Inflammatory macrophage treated with lipopolysaccharide for 1 hour (primary cell): Measurements from ENCODE around the gene ZNF33B.
"Not testable (repeated sequence)": the region's sequence is repeated elsewhere in the genome, so short reads cannot be mapped to it uniquely, and the experiment has no call there.

ENCODE experiments used
- DNase-seq, 2 donors: peaks; one replicate each; pipeline ENCODE4 v3.0.0-alpha.2; 2020 to 2022

ZNF33B gene

DNA sequence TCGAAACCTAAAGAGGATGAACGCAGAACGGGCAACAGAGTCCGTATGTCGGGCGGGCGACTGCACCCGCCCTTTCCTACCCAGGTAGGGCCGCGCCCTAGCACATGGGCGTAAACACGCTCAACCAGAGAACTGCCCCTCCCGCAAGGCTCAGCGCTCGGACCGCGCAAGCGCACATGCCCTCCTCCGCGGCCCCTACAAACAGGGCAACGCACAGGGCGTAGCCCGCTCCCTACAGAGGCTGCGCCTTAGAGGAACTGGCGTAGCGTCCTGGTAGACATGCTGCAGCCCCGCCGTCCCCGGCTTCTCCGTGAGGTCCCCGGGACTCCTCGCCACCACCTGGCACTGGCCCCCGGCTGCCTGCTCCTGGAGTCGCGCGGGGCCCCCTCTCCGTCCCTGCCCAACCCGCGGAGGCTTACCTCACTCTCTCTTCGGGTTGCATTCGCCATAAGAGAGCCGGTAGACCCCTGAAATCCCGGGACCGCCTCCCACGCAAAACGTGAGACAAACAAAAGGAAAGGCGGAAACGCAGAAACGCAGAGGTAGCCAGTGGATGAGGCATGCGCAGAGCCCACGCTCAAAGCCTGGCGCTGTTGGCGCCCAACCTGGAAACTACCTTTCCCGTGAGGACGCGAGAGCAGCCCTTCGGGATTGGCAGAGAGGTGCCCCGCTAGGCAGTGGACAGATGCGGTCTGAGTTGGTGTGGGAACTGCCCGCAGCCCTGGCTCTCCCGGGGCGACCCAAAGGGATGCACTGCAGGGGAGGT lies at the start of gene ZNF33B:
TSS of gene ZNF33B (minus strand) at position 516 of the 766 bp plus-strand sequence. CDS start 1,642 bp downstream, outside the sequence.
- peak; percentile 87 to 91 for DNase-seq

DNA sequence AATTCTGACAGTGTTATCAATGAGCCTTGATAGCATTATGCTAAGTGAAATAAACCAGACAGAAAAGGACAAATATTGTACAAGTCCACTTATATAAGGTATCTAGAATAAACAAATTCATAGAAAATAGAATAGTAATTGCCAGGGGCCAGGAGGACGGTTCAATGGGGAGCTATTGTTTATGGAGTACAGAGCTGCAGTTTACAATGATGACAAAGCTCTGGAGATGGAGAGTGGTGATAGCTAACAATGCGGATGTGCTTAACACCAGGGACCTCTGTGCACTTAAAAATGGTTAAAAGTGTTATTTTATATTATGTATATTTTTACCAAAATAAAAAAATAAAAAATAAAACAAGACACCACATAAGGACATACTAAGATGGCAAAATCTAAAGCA lies 46.1 kb upstream of the ZNF33B start:
- DNase-seq, result no peak

GRCh38 chr10:42680267-42680666 lies 41.9 kb upstream of the ZNF33B start:
- no peak for DNase-seq

GRCh38 chr10:42665181-42665979 lies 27.0 kb upstream of the ZNF33B start:
- not testable (repeated sequence) for DNase-seq

DNA sequence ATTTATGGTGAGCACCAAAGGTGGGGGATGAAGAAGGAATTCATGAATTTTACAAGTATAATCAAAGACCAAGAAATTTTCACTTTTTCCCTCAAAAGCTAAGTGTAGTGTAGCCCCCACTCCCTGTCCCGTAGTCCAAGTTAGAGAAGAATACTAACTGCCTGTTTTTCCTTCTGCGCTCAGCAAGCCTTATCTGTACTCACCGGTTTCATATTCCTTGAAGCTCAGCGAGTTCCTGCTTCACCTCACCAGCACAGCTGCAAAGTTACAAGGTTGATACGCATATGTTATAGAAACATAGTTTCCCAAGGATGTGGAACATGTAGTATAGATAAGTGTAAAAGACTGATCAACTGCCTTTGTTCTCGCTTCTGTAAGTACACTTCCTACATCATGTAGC lies 16.0 kb upstream of the ZNF33B start:
- DNase-seq, result no peak

DNA sequence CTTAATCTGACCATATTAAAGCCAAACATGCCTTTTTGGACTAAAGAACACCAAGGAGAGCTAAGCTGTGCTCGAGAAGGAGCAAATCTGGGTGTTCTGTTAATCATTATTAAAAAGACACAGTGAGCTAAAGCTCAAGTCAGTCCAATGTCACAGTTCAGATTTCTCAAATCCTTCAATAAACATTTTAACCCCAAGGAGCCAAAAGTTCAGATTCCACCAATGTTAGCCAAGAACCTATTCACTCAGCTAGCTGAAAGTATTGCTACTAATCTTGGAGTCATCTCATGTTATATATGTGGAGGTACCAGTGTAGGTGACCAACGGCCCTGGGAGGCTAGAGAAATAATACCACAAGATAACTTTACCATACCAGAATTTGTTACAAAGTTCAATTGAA lies 14.5 kb upstream of the ZNF33B start:
- no peak for DNase-seq

DNA sequence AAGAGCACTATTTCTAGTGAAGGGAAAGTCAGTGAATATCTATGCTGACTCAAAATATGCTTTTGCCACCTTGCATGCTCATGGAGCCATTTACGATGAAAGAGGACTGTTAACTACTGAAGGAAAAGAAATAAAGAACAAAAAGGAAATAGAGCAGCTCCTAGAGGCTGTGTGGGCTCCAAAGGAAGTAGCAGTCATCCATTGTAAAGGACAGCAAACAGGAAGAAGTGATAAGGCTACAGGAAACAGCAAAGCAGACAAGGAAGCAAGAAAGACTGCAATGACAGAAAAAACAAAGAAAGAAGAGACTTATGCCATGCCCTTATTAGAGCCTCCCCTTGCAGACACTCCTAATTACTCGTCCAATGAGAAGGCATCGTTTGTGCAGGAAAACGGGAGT lies 12.0 kb upstream of the ZNF33B start:
- no peak for DNase-seq

GRCh38 chr10:42648512-42648911 lies 10.1 kb upstream of the ZNF33B start:
- no peak for DNase-seq

- DNase-seq, result no peak
Observed at GRCh38 chr10:42646687-42647640, 8.6 kb upstream of the ZNF33B start.

DNA sequence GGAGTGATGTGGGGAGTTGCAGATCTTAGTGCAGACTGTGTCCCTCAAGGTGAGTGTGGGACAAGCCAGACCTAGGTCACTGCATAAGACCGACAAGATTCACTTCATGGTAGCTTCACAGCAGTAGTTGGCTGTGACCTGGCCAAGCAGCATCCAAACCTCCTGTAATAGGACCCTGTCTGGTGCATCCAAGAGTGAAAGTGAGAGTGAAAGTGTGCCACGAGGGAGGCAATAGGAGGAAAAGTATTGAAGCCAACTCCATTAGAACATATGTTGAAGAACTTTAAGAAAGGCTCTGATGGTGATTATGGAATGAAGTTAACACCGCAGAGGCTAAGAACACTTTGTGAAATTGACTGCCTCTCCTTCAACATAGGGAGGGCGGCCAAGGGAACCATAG lies 7.8 kb upstream of the ZNF33B start:
- no peak for DNase-seq

- no peak for DNase-seq
Observed at GRCh38 chr10:42645516-42645915, 7.1 kb upstream of the ZNF33B start.

DNA sequence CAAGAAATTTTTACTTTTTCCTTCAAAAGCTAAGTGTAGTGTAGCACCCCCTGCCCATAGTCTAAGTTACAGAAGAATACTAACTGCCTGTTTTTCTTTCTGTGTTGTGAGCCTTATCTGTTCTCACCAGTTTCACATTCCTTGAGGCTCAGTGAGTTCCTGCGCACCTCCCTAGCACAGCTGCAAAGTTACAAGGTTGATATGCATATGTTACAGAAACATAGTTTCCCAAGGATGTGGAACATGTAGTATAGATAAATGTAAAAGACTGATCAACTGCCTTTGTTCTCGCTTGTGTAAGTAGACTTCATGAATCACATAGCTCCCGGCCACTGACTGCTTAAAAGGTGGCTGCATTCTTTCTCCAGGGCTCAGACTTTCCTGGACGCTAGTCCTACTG lies 6.7 kb upstream of the ZNF33B start:
- DNase-seq, result no peak

DNA sequence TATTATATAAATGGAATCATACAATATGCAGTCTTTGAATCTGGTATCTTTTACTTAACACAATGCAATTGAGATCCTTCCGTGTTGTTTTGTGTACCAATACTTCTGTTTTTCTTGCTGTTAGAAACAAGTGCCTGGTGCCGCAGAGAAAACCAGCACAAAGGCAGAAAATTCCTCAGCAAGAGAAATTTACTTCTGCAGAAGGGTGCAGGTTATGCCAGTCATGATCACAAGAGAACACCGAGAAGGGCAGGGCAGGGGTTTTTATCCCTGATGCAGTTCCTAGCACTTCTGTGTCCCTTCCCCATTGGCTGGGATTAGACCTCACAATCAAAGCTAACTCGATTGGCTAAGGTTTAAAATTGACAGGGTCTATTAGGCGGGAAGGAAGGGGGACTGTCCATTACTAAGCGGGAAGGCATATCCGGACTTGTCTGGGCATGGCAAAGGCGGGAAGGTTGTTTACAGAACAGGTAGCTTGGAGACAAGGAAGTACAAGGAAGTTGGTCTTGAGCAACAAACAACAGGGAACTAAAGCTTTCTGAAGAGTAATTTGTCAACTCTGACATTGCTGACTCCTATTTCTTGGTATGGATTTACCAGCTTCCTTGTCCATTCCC lies 2.4 kb upstream of the ZNF33B start:
- peak in 1 of 2 donors; percentile 4 for DNase-seq

- peak in 1 of 2 donors; percentile 0 for DNase-seq
Observed at GRCh38 chr10:42638821-42639270, 476 bp upstream of the ZNF33B start.

DNA sequence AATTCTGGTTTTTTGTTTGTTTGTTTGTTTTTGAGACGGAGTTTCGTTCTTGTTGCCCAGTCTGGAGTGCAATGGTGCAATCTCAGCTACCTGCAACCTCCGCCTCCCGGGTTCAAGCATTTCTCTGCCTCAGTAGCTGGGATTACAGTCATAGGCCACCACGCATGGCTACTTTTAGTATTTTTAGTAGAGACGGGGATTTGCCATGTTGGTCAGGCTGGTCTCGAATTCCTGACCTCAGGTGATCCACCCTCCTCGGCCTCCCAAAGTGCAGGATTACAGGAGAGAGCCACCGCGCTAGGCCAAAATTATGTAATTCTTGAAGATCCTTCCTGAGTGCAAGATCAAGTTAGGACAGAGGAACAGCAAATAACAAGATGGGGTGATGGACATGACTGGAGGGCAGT lies 719 bp downstream of the ZNF33B start:
- no peak for DNase-seq

DNA sequence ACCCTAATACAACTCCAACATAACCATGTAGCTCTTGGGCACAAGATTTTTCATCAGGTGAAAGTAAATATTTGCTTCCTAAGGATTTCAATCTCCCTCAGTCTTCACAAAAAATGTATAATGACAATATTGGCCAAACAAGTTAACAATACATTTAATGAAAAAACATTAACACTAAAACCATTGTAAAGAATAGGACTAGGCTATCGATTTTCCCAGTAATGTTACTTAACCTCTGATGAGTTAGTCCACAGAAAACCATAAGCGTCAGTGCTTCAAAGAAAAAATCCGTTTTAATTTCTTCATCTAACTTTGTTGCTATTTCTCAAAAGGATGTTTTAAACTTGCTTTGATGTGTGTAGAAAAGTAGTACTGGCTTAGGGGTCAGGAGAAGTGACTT lies 1.2 kb downstream of the ZNF33B start:
- DNase-seq, result no peak

DNA sequence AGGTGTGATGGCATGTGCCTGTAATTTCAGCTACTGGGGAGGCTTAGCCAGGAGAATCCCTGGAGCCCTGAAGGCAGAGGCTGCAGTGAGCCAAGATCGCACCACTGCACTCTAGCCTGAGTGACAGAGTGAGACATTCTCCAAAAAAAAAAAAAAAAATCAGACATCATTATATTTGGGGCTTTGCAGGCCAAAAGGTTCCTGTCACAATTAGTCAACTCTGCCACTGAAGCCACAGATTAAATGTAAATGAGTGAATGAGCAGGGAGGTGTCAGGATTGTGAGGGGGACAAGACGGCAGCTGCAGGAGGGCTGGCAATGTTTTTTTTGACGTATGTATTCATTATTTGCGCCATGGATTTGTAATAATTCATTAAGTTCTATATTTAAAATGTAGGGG lies 3.3 kb downstream of the ZNF33B start:
- DNase-seq, result no peak

DNA sequence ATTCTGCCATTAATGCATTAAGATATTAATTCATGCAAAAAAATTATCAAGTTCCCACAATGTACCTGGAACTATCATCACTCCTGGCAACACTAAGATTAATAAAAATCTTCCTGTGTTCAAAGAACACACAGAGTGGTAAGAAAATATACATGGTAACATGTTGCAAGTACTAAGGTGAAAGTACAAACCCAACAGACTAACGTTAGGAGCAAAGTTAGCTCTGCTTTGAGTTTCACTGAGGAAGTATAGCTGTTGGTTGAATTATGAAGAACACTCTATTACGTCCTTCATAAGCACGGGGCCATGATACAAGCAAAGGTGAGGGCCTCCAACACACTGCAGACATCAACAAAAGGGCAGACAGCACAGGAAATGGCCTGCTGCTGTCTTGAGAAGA lies 5.8 kb downstream of the ZNF33B start:
- DNase-seq, result no peak

- DNase-seq, result no peak
Observed at GRCh38 chr10:42630537-42631134, 7.7 kb downstream of the ZNF33B start.

DNA sequence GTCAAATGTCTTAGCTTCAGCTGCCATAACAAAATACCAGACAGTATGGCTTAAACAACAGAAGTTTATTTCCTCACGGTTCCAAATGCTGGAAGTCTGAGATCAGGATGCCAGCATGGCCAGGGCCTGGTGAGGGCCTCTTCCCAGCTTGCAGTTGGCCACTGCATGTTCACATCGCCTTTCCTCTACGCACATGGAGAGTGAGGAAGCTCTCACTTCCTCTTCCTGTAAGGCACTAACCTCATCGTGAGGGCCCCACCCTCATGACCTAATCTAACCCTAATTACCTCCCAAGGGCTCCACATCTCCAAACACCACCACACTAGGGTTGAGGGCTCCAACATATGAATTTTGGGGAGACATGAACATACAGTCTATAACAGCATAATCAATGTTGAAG lies 14.4 kb downstream of the ZNF33B start:
- DNase-seq, result no peak

- DNase-seq, result no peak
Observed at GRCh38 chr10:42618424-42618823, 19.9 kb downstream of the ZNF33B start.

DNA sequence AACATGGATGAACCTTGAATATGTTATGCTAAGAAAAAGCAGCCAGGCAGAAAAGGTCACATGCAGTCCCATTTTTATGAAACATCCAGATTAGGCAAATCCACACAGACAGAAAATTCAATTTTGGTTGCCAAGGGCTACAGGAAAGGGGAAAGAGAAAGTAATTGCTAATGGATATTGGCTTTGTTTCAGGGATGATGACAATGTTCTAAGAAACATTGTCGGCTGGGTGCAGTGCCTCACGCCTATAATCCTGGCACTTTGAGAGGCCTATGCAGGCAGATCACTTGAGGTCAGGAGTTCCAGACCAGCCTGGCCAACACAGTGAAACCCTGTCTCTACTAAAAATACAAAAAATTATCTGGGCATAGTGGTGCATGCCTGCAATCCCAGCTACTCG lies 23.0 kb downstream of the ZNF33B start:
- DNase-seq, result no peak
